H9 (cell line): ENCODE data around the gene ATRNL1. TPM values are rescaled to one million over a fixed set of nuclear protein-coding genes. Genes with fewer than 3 reads are reported as not detected.

Experiments used
- DNase-seq: peaks from one replicate; pipeline ENCODE4 v3.0.0-alpha.2; 2017
- H2AFZ ChIP-seq: one replicate; pipeline ENCODE4 v1.6.1; 2013; ENCODE audit warnings: mild to moderate bottlenecking, low read length, control low read depth, moderate library complexity
- H2AK5ac ChIP-seq: 2 replicates; pipeline ENCODE4 v1.6.1; 2013; ENCODE audit warnings: low read length, control low read depth, mixed read lengths; ENCODE audit not compliant: insufficient read length
- H2BK120ac ChIP-seq: one replicate; pipeline ENCODE4 v1.6.1; 2013; ENCODE audit warnings: low read depth, mild to moderate bottlenecking, low read length, control low read depth, inconsistent platforms; ENCODE audit not compliant: poor library complexity, severe bottlenecking
- H2BK12ac ChIP-seq: 2 replicates; pipeline ENCODE4 v1.6.1; 2013; ENCODE audit warnings: low read length, control low read depth, mixed read lengths, low read depth; ENCODE audit not compliant: insufficient read length
- H2BK15ac ChIP-seq: 2 replicates; pipeline ENCODE4 v1.6.1; 2013; ENCODE audit warnings: low read depth, low read length, control low read depth
- H2BK20ac ChIP-seq: one replicate; pipeline ENCODE4 v1.6.1; 2013; ENCODE audit warnings: low read depth, mild to moderate bottlenecking, low read length, control low read depth, inconsistent platforms; ENCODE audit not compliant: poor library complexity, severe bottlenecking
- H2BK5ac ChIP-seq: 2 replicates; pipeline ENCODE4 v1.6.1; 2013; ENCODE audit warnings: low read length, control low read depth, mixed read lengths; ENCODE audit not compliant: insufficient read length
- H3K14ac ChIP-seq: 2 replicates; pipeline ENCODE4 v1.6.1; 2013; ENCODE audit warnings: low read length, control low read depth; ENCODE audit not compliant: insufficient read depth
- H3K18ac ChIP-seq: 2 replicates; pipeline ENCODE4 v1.6.1; 2013; ENCODE audit warnings: low read depth, mild to moderate bottlenecking, mixed read lengths, low read length, control low read depth; ENCODE audit not compliant: insufficient read length
- H3K23ac ChIP-seq: 2 replicates; pipeline ENCODE4 v1.6.1; 2013; ENCODE audit warnings: low read length, control low read depth, mixed read lengths, low read depth; ENCODE audit not compliant: insufficient read length
- H3K23me2 ChIP-seq: 2 replicates; pipeline ENCODE4 v1.6.1; 2013; ENCODE audit warnings: low read depth, mild to moderate bottlenecking, mixed read lengths, low read length, control low read depth; ENCODE audit not compliant: insufficient read length, poor library complexity, severe bottlenecking
- H3K27ac ChIP-seq: 2 replicates; pipeline ENCODE4 v1.5.1; 2013; ENCODE audit warnings: low read length, control low read depth, mixed read lengths, low read depth; ENCODE audit not compliant: insufficient read length
- H3K27me3 ChIP-seq: 2 replicates; pipeline ENCODE4 v1.6.1; 2013; ENCODE audit warnings: low read length, control low read depth, inconsistent platforms; ENCODE audit not compliant: insufficient read depth
- H3K4ac ChIP-seq: 2 replicates; pipeline ENCODE4 v1.6.1; 2013; ENCODE audit warnings: low read depth, mild to moderate bottlenecking, control low read depth, inconsistent platforms, low read length, moderate library complexity
- H3K4me1 ChIP-seq: 2 replicates; pipeline ENCODE4 v1.6.1; 2013; ENCODE audit warnings: low read length, control low read depth, inconsistent platforms; ENCODE audit not compliant: insufficient read depth
- H3K4me2 ChIP-seq: 2 replicates; pipeline ENCODE4 v1.6.1; 2013; ENCODE audit warnings: low read length, control low read depth, mixed read lengths; ENCODE audit not compliant: insufficient read length, insufficient read depth
- H3K56ac ChIP-seq: 2 replicates; pipeline ENCODE4 v1.6.1; 2013; ENCODE audit warnings: low read depth, mild to moderate bottlenecking, mixed read lengths, low read length, control low read depth; ENCODE audit not compliant: insufficient read length
- H3K79me1 ChIP-seq: 2 replicates; pipeline ENCODE4 v1.6.1; 2013; ENCODE audit warnings: low read depth, mild to moderate bottlenecking, moderate library complexity, low read length, control low read depth, inconsistent platforms; ENCODE audit not compliant: insufficient read depth, poor library complexity, severe bottlenecking
- H3K79me2 ChIP-seq: 2 replicates; pipeline ENCODE4 v1.6.1; 2013; ENCODE audit warnings: low read length, control low read depth, inconsistent platforms; ENCODE audit not compliant: insufficient read depth
- H3K9ac ChIP-seq: 2 replicates; pipeline ENCODE4 v1.6.1; 2013; ENCODE audit warnings: low read length, control low read depth, mixed read lengths; ENCODE audit not compliant: insufficient read length; ENCODE audit errors: extremely low read depth
- H3K9me3 ChIP-seq: one replicate; pipeline ENCODE4 v1.6.1; 2013; ENCODE audit warnings: low read depth, low read length, inconsistent platforms; ENCODE audit not compliant: control insufficient read depth
- H3T11ph ChIP-seq: one replicate; pipeline ENCODE4 v1.6.1; 2013; ENCODE audit warnings: mild to moderate bottlenecking, low read length, control low read depth, inconsistent platforms
- H4K20me1 ChIP-seq: one replicate; pipeline ENCODE4 v1.6.1; 2013; ENCODE audit not compliant: control insufficient read depth, insufficient read length, insufficient read depth
- H4K5ac ChIP-seq: 2 replicates; pipeline ENCODE4 v1.6.1; 2013; ENCODE audit warnings: low read depth, mild to moderate bottlenecking, mixed read lengths, low read length, control low read depth; ENCODE audit not compliant: insufficient read length
- H4K8ac ChIP-seq: replicated peaks from 2 replicates; pipeline ENCODE4 v1.6.1; 2013; ENCODE audit warnings: low read length, control low read depth, mixed read lengths, low read depth; ENCODE audit not compliant: insufficient read length
- H4K91ac ChIP-seq: 2 replicates; pipeline ENCODE4 v1.6.1; 2013; ENCODE audit warnings: low read depth, mild to moderate bottlenecking, moderate library complexity, mixed read lengths, low read length, control low read depth; ENCODE audit not compliant: insufficient read length
- H3K27ac Mint-ChIP-seq, 3 experiments: 2 replicates in 2 of 3; 3 replicates in 1 of 3; pipeline ENCODE4 v1.8.0; 2020 to 2021; ENCODE audit warnings: mixed read lengths in 3 of 3, mild to moderate bottlenecking in 1 of 3, moderate library complexity in 1 of 3
- H3K27me3 Mint-ChIP-seq: 2 replicates; pipeline ENCODE4 v1.8.0; 2021; ENCODE audit warnings: low read depth, mild to moderate bottlenecking, moderate library complexity, mixed read lengths
- H3K36me3 Mint-ChIP-seq, 3 experiments: 2 replicates in 2 of 3; 3 replicates in 1 of 3; pipeline ENCODE4 v1.8.0; 2020 to 2021; ENCODE audit warnings: low read depth in 3 of 3, mixed read lengths in 3 of 3; ENCODE audit not compliant: insufficient read depth in 1 of 3
- H3K4me1 Mint-ChIP-seq, 2 experiments: 2 replicates each; pipeline ENCODE4 v1.8.0; 2020; ENCODE audit warnings: mixed read lengths in 2 of 2
- H3K4me3 Mint-ChIP-seq, 2 experiments: 2 replicates in 1 of 2; 3 replicates in 1 of 2; pipeline ENCODE4 v1.8.0; 2020 to 2021; ENCODE audit warnings: mild to moderate bottlenecking in 2 of 2, mixed read lengths in 2 of 2, moderate library complexity in 1 of 2
- H3K9me3 Mint-ChIP-seq, 2 experiments: 2 replicates in 1 of 2; 3 replicates in 1 of 2; pipeline ENCODE4 v1.8.0; 2020; ENCODE audit warnings: mild to moderate bottlenecking in 2 of 2, mixed read lengths in 2 of 2, moderate library complexity in 1 of 2
- CTCF ChIP-seq: fragments of 200-600 bp; sonication (generic); conservative IDR thresholded peaks from 3 replicates; pipeline ENCODE4 v1.8.0; 2021; ENCODE audit warnings: antibody characterized with exemption, mild to moderate bottlenecking
- WGBS: extraction: QIAGEN DNeasy Blood & Tissue Kit; methylation state at CpG from one replicate; pipeline ENCODE4 v1.1.7; 2013; ENCODE audit warnings: missing lambda C conversion rate, low lambda C conversion rate, mixed read lengths; ENCODE audit not compliant: insufficient read length; ENCODE audit errors: extremely low coverage; 5-methylcytosine and 5-hydroxymethylcytosine counted together
- total RNA-seq: library from RNA; stranded (reverse); gene quantifications from 2 replicates; pipeline ENCODE4 v1.2.1, GENCODE V29; 2021

ATRNL1 gene
- total RNA-seq, 1 experiment from 2014 or later, result 9.2 TPM

- Histone ChIP-seq H2AK5ac (no peak overlapping the region), H3K27me3 (no peaks in the 10 kb centered on the region), H2BK20ac (no peak overlapping the region), H3K18ac (no peak overlapping the region), H3K27ac (no peak overlapping the region), H3K4ac (no peak overlapping the region), H4K8ac (no peak overlapping the region), H3T11ph (no peak overlapping the region), H2BK5ac (no peak overlapping the region), H2AFZ (no peak overlapping the region), H3K23me2 (no peaks in the 10 kb centered on the region), H3K14ac (no peak overlapping the region), H3K56ac (no peak overlapping the region), H2BK120ac (no peak overlapping the region), H3K23ac (no peak overlapping the region), H3K79me2 (no peaks in the 10 kb centered on the region), H2BK15ac (no peak overlapping the region), H4K5ac (no peak overlapping the region), H3K79me1 (no peaks in the 10 kb centered on the region), H3K4me2 (no peak overlapping the region), H3K9me3 (peaks cover 6% of the 10 kb centered on the region), H3K9ac (no peak overlapping the region), H4K91ac (no peak overlapping the region), H4K20me1 (no peaks in the 10 kb centered on the region), H3K4me1 (no peaks in the 10 kb centered on the region), H2BK12ac (no peak overlapping the region)
- peaks cover 2% of the 10 kb centered on the region for H3K27me3 Mint-ChIP-seq
- H3K4me3 Mint-ChIP-seq, result no peak overlapping the region
- no CpG with 5 or more reads among the region's 5 CpGs for WGBS
- DNase-seq, result no peak
- H3K4me1 Mint-ChIP-seq, result peaks cover 6 to 9% of the 10 kb centered on the region in 2 experiments
- no peak for TF ChIP-seq CTCF
- peaks cover 14 to 27% (median 16%) of the 10 kb centered on the region in 3 experiments for H3K36me3 Mint-ChIP-seq
- no peak overlapping the region for H3K27ac Mint-ChIP-seq
- H3K9me3 Mint-ChIP-seq, result peaks cover 19 to 20% of the 10 kb centered on the region in 2 experiments
These were observed 8.8 kb upstream of the ATRNL1 start for GRCh38 chr10:115084277-115084850.
